Sigmoid colon (tissue), 7 donors: Measurements from ENCODE around the gene IL6ST. TPM values are rescaled to one million over a fixed set of nuclear protein-coding genes. Genes with fewer than 3 reads are reported as not detected.

Experiments
- DNase-seq: peaks from one replicate; pipeline ENCODE4 v3.0.0-alpha.2; 2019
- H3K27ac ChIP-seq, 4 donors: fragments of 200-600 bp; sonication (generic); one replicate each; pipeline ENCODE4 v1.5.1; 2016 to 2019; ENCODE audit warnings: mild to moderate bottlenecking in 1 of 4
- H3K27me3 ChIP-seq, 3 donors: fragments of 200-600 bp; sonication (generic); one replicate each; pipeline ENCODE4 v1.5.1; 2019; ENCODE audit warnings: mild to moderate bottlenecking in 1 of 3
- H3K36me3 ChIP-seq, 4 donors: fragments of 200-600 bp; sonication (generic); one replicate each; pipeline ENCODE4 v1.5.1; 2016 to 2019
- H3K4me1 ChIP-seq, 4 donors: fragments of 200-600 bp; sonication (generic); one replicate each; pipeline ENCODE4 v1.5.1; 2017 to 2019
- H3K4me3 ChIP-seq, 4 donors: fragments of 200-600 bp; sonication (generic); one replicate each; pipeline ENCODE4 v1.5.1; 2017 to 2019; ENCODE audit warnings: mild to moderate bottlenecking in 2 of 4, moderate library complexity in 1 of 4
- H3K9me3 ChIP-seq, 4 donors: fragments of 200-600 bp in 3 of 4; sonication (generic) in 3 of 4; one replicate each; pipeline versions ENCODE4 v1.5.1 to v1.6.1; 2013 to 2019
- CTCF ChIP-seq, 4 experiments: fragments of 450-650 bp in 3 of 4; fragments of 200-600 bp in 1 of 4; IDR thresholded peaks; one replicate each; pipeline ENCODE4 v1.5.1; 2016 to 2019; ENCODE audit warnings: antibody characterized with exemption in 4 of 4, mild to moderate bottlenecking in 3 of 4, moderate library complexity in 2 of 4
- EP300 ChIP-seq, 4 donors: sonication (generic); formaldehyde crosslinking; IDR thresholded peaks; one replicate each; pipeline ENCODE4 v1.6.1; 2017; ENCODE audit warnings: antibody characterized with exemption in 4 of 4
- POLR2A ChIP-seq, 2 donors: fragments of 450-650 bp; IDR thresholded peaks; one replicate each; pipeline ENCODE4 v1.6.1; 2016; ENCODE audit warnings: antibody characterized with exemption in 2 of 2, mild to moderate bottlenecking in 2 of 2, moderate library complexity in 2 of 2
- POLR2AphosphoS5 ChIP-seq, 4 donors: sonication (generic); formaldehyde crosslinking; IDR thresholded peaks; one replicate each; pipeline ENCODE4 v1.6.1; 2017; ENCODE audit warnings: antibody characterized with exemption in 4 of 4
- WGBS, 2 donors: extraction: QIAGEN DNeasy Blood & Tissue Kit; methylation state at CpG; one replicate each; pipeline ENCODE4 v1.1.7; 2013; 5-methylcytosine and 5-hydroxymethylcytosine counted together
- intact Hi-C: fragments of 100-400 bp; cut with DNase I; formaldehyde crosslinking; loops from one replicate; pipeline ENCODE4 v1.15.1; 2023
- polyA plus RNA-seq, 3 donors: library from polyadenylated mRNA; stranded (reverse); fragments of 200-250 nt; gene quantifications; one replicate each; pipeline ENCODE4 v1.2.3, GENCODE V29; 2013
- small RNA-seq, 3 donors: library from RNA; depleted of rRNA; stranded (forward); fragments of <200 nt; gene quantifications; one replicate each; pipeline ENCODE3, GENCODE V24; 2016
- total RNA-seq, 4 donors: library from RNA; depleted of rRNA; stranded (reverse); fragments of >200 nt; gene quantifications; one replicate each; pipeline ENCODE4 v1.1.0, GENCODE V29; 2016
- donor health status: healthy with polysubstance abuse.
- donor health status: Bipolar disorder and iron deficiency.
- donor health status: healthy.

Gene IL6ST
- total and polyA plus RNA-seq, 7 donors: 7.4 to 373 (median 206) TPM

GRCh38 chr5:55888205-55888604, 106.6 kb downstream of the IL6ST start:
- Histone ChIP-seq H3K36me3 (no peaks in the 10 kb centered on the region), H3K27ac (no peak overlapping the region), H3K27me3 (no peaks in the 10 kb centered on the region), H3K4me1 (no peaks in the 10 kb centered on the region), H3K4me3 (no peak overlapping the region), H3K9me3 (no peaks in the 10 kb centered on the region)
- TF ChIP-seq CTCF (IDR thresholded peaks at IDR 0.05): no peak
- TF ChIP-seq EP300 (IDR thresholded peaks at IDR 0.05): no peak
- TF ChIP-seq POLR2AphosphoS5 (IDR thresholded peaks at IDR 0.05): no peak
- no peak for TF ChIP-seq POLR2A (IDR thresholded peaks at IDR 0.05)
- 76 to 90% methylated on average over 5 of the region's 5 CpGs for WGBS, 2 donors
- no peak for DNase-seq
- intact Hi-C loops: no loop called here

GRCh38 chr5:55885359-55885758, 109.4 kb downstream of the IL6ST start:
- no peaks in the 10 kb centered on the region for H3K27me3 ChIP-seq
- H3K4me3 ChIP-seq: no peak overlapping the region
- H3K27ac ChIP-seq: no peak overlapping the region
- intact Hi-C loops: no loop called here
- H3K9me3 ChIP-seq: no peaks in the 10 kb centered on the region
- TF ChIP-seq POLR2A (IDR thresholded peaks at IDR 0.05) (no peak), POLR2AphosphoS5 (IDR thresholded peaks at IDR 0.05) (no peak), EP300 (IDR thresholded peaks at IDR 0.05) (no peak), CTCF (IDR thresholded peaks at IDR 0.05) (no peak)
- DNase-seq: no peak
- H3K36me3 ChIP-seq: no peaks in the 10 kb centered on the region
- WGBS, 2 donors: 88 to 89% methylated on average over 9 of the region's 9 CpGs
- no peaks in the 10 kb centered on the region for H3K4me1 ChIP-seq

Small RNA genes lying within 50 kb of the gene (small RNA-seq; reads per million reads assigned to genes)
- gene AC016596.1 (0 reads per million in 3 donors), gene RF01210 (0 reads per million in 3 donors)

Other genes starting within 250 kb of the IL6ST start
- 1 to 10 TPM in 2 of 4 donors, under 1 TPM in 1, not detected in 1; 0.36 to 3.3 (median 2.7) TPM for gene IL31RA, start 143.6 kb downstream of the IL6ST start, total RNA-seq
- gene IL31RA, start 143.6 kb downstream of the IL6ST start, polyA plus RNA-seq: under 1 TPM in 1 of 3 donors, not detected in 2; 0.09 TPM
- gene ANKRD55, start 238.4 kb upstream of the IL6ST start, total RNA-seq: 1 to 10 TPM in 1 of 4 donors, not detected in 3; 1.9 TPM
- 1 to 10 TPM in 1 of 3 donors, not detected in 2; 1.8 TPM for gene ANKRD55, start 238.4 kb upstream of the IL6ST start, polyA plus RNA-seq